Occipital lobe (tissue), 2 donors: ENCODE data around the gene EFCAB12. TPM values are rescaled to one million over a fixed set of nuclear protein-coding genes. Genes with fewer than 3 reads are reported as not detected.
A peak's percentile ranks its signal among the peaks of the same experiment; 100 is the strongest.

Experiments used
- DNase-seq: peaks from one replicate; lab custom pipeline; 2025; lab: John Stamatoyannopoulos, UW
- total RNA-seq: library from RNA; depleted of rRNA; stranded (reverse); fragments of >200 nt; gene quantifications from one replicate; pipeline ENCODE4 v1.2.3, GENCODE V29; 2014

Gene EFCAB12
- total RNA-seq, 1 donor from 2014 or later = 0.16 TPM

GRCh38 chr3:129445471-129445870 lies 17.0 kb upstream of the EFCAB12 start:
- no peak for DNase-seq

- no peak for DNase-seq
These were observed 14.5 kb upstream of the EFCAB12 start for GRCh38 chr3:129442947-129443346.

GRCh38 chr3:129442486-129442885 lies 14.1 kb upstream of the EFCAB12 start:
- DNase-seq = no peak

- DNase-seq = peak; percentile 15
These were observed 13.3 kb upstream of the EFCAB12 start for GRCh38 chr3:129441782-129442181.

GRCh38 chr3:129441215-129441614 lies 12.8 kb upstream of the EFCAB12 start:
- DNase-seq = no peak

- no peak for DNase-seq
These were observed 12.3 kb upstream of the EFCAB12 start for GRCh38 chr3:129440618-129441190.

GRCh38 chr3:129439817-129440617 lies 11.6 kb upstream of the EFCAB12 start, which contains the start of the genes IFT122 and MBD4:
Gene IFT122 (plus strand): TSS chr3:129440224. CDS start chr3:129440331, 107 bp downstream.
Gene MBD4 (minus strand): TSS chr3:129439948. CDS start chr3:129439833, 115 bp downstream.
- DNase-seq = peak; percentile 98

- no peak for DNase-seq
These were observed 10.9 kb upstream of the EFCAB12 start for GRCh38 chr3:129439226-129439816.

GRCh38 chr3:129435367-129435766 lies 6.9 kb upstream of the EFCAB12 start:
- no peak for DNase-seq

GRCh38 chr3:129434140-129434539 lies 5.7 kb upstream of the EFCAB12 start:
- no peak for DNase-seq

- DNase-seq = no peak
These were observed 5.1 kb upstream of the EFCAB12 start for GRCh38 chr3:129433565-129433964.

GRCh38 chr3:129432671-129433070 lies 4.2 kb upstream of the EFCAB12 start:
- no peak for DNase-seq

GRCh38 chr3:129432036-129432435 lies 3.6 kb upstream of the EFCAB12 start:
- DNase-seq = no peak

- no peak for DNase-seq
These were observed 1.2 kb upstream of the EFCAB12 start for GRCh38 chr3:129429602-129430001.

GRCh38 chr3:129429080-129429451 lies 630 bp upstream of the EFCAB12 start:
- no peak for DNase-seq

GRCh38 chr3:129428007-129428375 lies 445 bp downstream of the EFCAB12 start:
- no peak for DNase-seq

- DNase-seq = no peak
These were observed 2.8 kb downstream of the EFCAB12 start for GRCh38 chr3:129425619-129426018.

GRCh38 chr3:129425213-129425612 lies 3.2 kb downstream of the EFCAB12 start:
- peak; percentile 10 for DNase-seq

GRCh38 chr3:129424185-129424841 lies 4.1 kb downstream of the EFCAB12 start:
- DNase-seq = no peak

GRCh38 chr3:129422897-129423296 lies 5.5 kb downstream of the EFCAB12 start:
- no peak for DNase-seq

GRCh38 chr3:129421988-129422745 lies 6.3 kb downstream of the EFCAB12 start:
- no peak for DNase-seq
